Thymus (tissue), 11 donors: Measurements from ENCODE around the gene CCDC57. TPM values are rescaled to one million over a fixed set of nuclear protein-coding genes. Genes with fewer than 3 reads are reported as not detected.

Source experiments
- DNase-seq, 9 donors: peaks; one replicate each; pipeline ENCODE4 v3.0.0-alpha.2; 2013; ENCODE audit warnings: low spot score in 9 of 9, low read depth in 6 of 9, missing footprints in 1 of 9
- H3K27ac ChIP-seq, 2 donors: one replicate each; pipeline ENCODE4 v1.5.1; 2013; ENCODE audit warnings: control low read depth in 1 of 2, low read depth in 1 of 2, low read length in 1 of 2, mild to moderate bottlenecking in 1 of 2, moderate library complexity in 1 of 2
- H3K27me3 ChIP-seq, 2 donors: one replicate each; pipeline ENCODE4 v1.5.1; 2013; ENCODE audit warnings: low read length in 1 of 2; ENCODE audit not compliant: control insufficient read depth in 2 of 2, insufficient read depth in 1 of 2
- H3K36me3 ChIP-seq, 2 donors: one replicate each; pipeline ENCODE4 v1.5.1; 2013; ENCODE audit warnings: low read length in 1 of 2, mild to moderate bottlenecking in 1 of 2, moderate library complexity in 1 of 2; ENCODE audit not compliant: control insufficient read depth in 2 of 2, insufficient read depth in 2 of 2
- H3K4me1 ChIP-seq, 2 donors: one replicate each; pipeline ENCODE4 v1.5.1; 2013; ENCODE audit warnings: low read length in 2 of 2; ENCODE audit not compliant: control insufficient read depth in 2 of 2, insufficient read depth in 2 of 2
- H3K4me3 ChIP-seq, 2 donors: one replicate each; pipeline ENCODE4 v1.5.1; 2013; ENCODE audit warnings: low read length in 2 of 2, control low read depth in 1 of 2, mild to moderate bottlenecking in 1 of 2
- H3K9me3 ChIP-seq, 2 donors: one replicate each; pipeline ENCODE4 v1.5.1; 2013; ENCODE audit warnings: low read length in 1 of 2, mild to moderate bottlenecking in 1 of 2; ENCODE audit not compliant: control insufficient read depth in 2 of 2, insufficient read depth in 1 of 2
- WGBS: extraction: QIAGEN DNeasy Blood & Tissue Kit; methylation state at CpG from one replicate; pipeline ENCODE4 v1.1.7; 2013; 5-methylcytosine and 5-hydroxymethylcytosine counted together
- polyA plus RNA-seq: library from polyadenylated mRNA; stranded (reverse); fragments of 200-250 nt; gene quantifications from one replicate; pipeline ENCODE4 v1.2.3, GENCODE V29; 2013
- total RNA-seq: library from RNA; stranded (reverse); fragments of 120-200 nt; gene quantifications from one replicate; pipeline ENCODE4 v1.2.4, GENCODE V29; 2013
- donor health status: healthy.

Gene CCDC57
- total and polyA plus RNA-seq, 2 donors, result 39.3 to 122 TPM

DNA sequence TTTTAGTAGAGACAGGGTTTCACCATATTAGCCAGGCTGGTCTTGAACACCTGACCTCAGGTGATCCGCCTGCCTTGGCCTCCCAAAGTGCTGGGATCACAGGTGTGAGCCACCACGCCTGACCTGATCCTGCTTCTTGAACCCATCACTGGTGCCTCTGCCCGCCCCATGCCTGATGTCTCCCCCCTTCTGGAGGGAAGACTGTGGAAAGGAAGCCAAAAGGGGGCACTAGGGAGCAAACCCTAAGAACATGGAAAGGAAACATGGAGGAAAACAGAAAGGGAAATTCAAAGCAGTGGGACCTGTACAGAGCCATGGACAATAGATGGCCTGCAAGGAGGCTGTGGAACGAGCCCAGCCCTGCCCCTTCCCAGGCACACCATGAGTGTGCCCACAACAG is 83.5 kb downstream of the CCDC57 start:
- 97% methylated on average over 4 of the region's 4 CpGs for WGBS
- Histone ChIP-seq H3K27ac (no peak overlapping the region), H3K9me3 (peaks cover 0 to 6% of the 10 kb centered on the region in 2 donors), H3K4me1 (peaks cover 35 to 51% of the 10 kb centered on the region in 2 donors), H3K4me3 (no peak overlapping the region), H3K27me3 (no peaks in the 10 kb centered on the region), H3K36me3 (no peaks in the 10 kb centered on the region)
- DNase-seq, result no peak

DNA sequence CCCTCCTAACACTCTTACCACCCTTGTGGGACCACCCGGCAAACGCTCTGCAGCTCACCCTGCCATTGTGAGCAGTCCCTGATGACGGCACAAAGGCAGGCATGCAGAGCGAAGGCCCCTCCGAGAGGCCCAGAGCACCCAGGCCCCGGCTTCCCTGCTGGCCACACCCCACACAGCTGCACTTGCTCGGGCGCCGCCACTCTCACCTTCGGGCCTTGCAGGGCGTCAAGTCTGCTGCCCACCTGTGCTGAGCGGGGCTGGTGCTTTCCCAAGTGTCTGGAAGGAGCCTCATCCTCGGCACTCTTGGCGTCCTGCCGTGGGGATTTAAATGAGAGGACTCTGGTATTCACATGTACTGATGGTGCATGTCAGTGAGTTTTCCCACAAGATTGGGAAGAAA is 84.4 kb downstream of the CCDC57 start:
- WGBS, result 69% methylated on average over 15 of the region's 15 CpGs
- peak in 4 of 9 donors; percentile 29 to 77 (median 47) for DNase-seq
- no peak overlapping the region for H3K4me3 ChIP-seq
- H3K36me3 ChIP-seq, result no peaks in the 10 kb centered on the region
- no peaks in the 10 kb centered on the region for H3K27me3 ChIP-seq
- peaks cover 0 to 6% of the 10 kb centered on the region in 2 donors for H3K9me3 ChIP-seq
- peak overlapping the region; percentile 92 to 96 for H3K27ac ChIP-seq
- H3K4me1 ChIP-seq, result peaks cover 40 to 56% of the 10 kb centered on the region in 2 donors

DNA sequence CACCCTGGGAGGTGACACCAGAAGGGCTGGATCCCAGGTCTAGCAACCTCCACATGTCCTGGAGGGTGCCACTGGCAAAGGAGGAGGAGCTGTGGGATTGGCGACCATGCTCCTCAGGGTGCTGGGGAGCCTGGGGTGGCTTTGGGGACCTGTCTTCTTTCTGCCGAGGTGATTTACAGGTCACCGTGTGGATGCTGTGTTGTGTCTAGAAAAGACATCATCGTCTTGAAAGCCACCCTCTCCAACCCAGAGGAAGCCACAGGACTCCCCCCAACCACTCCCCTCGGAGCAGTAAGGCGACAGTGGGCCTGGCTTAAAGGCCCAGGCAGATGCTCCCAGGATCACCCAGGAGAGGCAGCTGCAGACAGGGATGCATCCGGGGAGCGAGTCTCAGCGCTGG is 84.9 kb downstream of the CCDC57 start:
- H3K27me3 ChIP-seq, result no peaks in the 10 kb centered on the region
- H3K9me3 ChIP-seq, result peaks cover 0 to 6% of the 10 kb centered on the region in 2 donors
- H3K36me3 ChIP-seq, result no peaks in the 10 kb centered on the region
- 46% methylated on average over 9 of the region's 9 CpGs for WGBS
- DNase-seq, result peak in 3 of 9 donors; percentile 28 to 75 (median 59)
- peaks cover 40 to 62% of the 10 kb centered on the region in 2 donors for H3K4me1 ChIP-seq
- H3K4me3 ChIP-seq, result peak overlapping the region; percentile 25 to 40
- peak overlapping the region; percentile 92 to 96 for H3K27ac ChIP-seq

DNA sequence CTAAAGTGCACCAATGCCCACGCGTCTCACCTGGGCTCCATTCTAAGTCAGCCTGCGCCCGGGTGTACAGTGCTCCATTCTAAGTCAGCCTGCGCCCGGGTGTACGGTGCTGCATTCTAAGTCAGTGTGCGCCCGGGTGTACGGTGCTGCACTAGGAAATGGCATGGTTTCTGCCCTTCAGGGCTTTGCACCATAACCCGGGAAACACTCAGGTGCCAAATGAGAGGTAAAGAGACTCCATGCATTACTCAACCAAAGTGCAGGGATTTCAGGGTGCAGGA is 85.4 kb downstream of the CCDC57 start:
- DNase-seq, result peak in 1 of 9 donors; percentile 48
- Histone ChIP-seq H3K27ac (peak overlapping the region; percentile 92 to 96), H3K9me3 (peaks cover 0 to 9% of the 10 kb centered on the region in 2 donors), H3K27me3 (no peaks in the 10 kb centered on the region), H3K36me3 (no peaks in the 10 kb centered on the region), H3K4me1 (peaks cover 45 to 67% of the 10 kb centered on the region in 2 donors), H3K4me3 (peak overlapping the region; percentile 25 to 40)
- WGBS, result 79% methylated on average over 11 of the region's 11 CpGs

DNA sequence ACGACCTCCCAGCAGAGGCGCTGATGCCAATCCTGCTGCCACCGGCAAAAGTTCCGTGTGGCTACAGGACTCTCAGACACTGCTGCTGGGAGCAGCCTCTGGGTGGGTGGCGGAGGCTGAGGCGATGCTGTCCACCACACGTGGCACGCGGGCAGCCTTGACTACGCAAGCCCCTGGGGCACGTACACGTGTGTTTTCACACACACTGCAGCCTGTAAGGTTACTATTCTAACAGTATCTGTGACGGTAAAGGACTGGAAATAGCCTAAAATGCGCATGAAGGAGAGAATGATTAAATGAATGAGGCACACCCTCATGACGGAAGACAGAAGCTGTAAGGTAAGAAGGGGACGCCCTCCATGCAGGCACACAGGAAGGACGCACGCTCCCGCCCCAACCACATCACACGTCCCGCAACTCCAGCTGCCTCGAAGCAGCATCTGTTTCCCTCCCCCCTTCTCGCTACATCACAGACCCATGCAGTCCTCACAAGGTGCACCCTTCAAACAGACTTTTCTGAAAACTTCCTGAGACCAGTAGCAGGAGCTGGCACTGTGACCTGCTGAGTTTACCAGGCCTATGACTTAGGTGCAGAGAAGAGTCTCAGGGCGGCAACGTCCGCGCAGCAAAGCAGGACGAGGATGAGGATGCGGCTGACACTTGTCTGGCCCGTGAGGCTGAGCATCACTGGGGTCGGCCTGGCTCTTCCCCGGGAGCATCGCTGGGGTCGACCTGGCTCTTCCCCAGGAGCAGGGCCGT is 85.9 kb downstream of the CCDC57 start:
- DNase-seq, result peak; percentile 82 to 98 (median 91)
- no peaks in the 10 kb centered on the region for H3K27me3 ChIP-seq
- no peaks in the 10 kb centered on the region for H3K36me3 ChIP-seq
- H3K4me3 ChIP-seq, result peak overlapping the region; percentile 24 to 25
- peaks cover 0 to 11% of the 10 kb centered on the region in 2 donors for H3K9me3 ChIP-seq
- H3K27ac ChIP-seq, result peak overlapping the region; percentile 92 to 96
- H3K4me1 ChIP-seq, result peaks cover 49 to 72% of the 10 kb centered on the region in 2 donors
- WGBS, result 38% methylated on average over 35 of the region's 35 CpGs

DNA sequence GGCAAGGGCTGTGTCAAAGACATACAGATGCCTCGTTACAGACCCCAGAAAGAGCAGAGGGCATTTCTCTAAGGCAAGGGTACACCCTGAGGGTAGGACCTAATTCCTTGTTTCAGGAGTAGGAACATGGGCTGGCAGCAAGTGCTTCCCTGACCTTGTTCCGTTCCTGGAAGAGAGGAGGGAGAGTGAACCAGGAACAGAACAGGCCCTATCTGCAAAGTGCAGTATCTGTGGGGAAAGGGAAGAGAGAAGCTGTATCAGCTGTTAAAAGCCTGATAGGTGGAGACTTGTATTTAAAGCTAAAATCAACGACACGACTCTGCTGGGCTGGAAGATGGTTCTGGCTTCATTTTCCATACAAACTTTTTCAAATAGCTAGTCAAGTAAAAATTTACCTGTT is 88.5 kb downstream of the CCDC57 start:
- Histone ChIP-seq H3K36me3 (no peaks in the 10 kb centered on the region), H3K27me3 (no peaks in the 10 kb centered on the region), H3K4me1 (peaks cover 52 to 86% of the 10 kb centered on the region in 2 donors), H3K4me3 (no peak overlapping the region), H3K9me3 (peaks cover 0 to 21% of the 10 kb centered on the region in 2 donors), H3K27ac (no peak overlapping the region)
- DNase-seq, result no peak
- 96% methylated on average over 4 of the region's 4 CpGs for WGBS

DNA sequence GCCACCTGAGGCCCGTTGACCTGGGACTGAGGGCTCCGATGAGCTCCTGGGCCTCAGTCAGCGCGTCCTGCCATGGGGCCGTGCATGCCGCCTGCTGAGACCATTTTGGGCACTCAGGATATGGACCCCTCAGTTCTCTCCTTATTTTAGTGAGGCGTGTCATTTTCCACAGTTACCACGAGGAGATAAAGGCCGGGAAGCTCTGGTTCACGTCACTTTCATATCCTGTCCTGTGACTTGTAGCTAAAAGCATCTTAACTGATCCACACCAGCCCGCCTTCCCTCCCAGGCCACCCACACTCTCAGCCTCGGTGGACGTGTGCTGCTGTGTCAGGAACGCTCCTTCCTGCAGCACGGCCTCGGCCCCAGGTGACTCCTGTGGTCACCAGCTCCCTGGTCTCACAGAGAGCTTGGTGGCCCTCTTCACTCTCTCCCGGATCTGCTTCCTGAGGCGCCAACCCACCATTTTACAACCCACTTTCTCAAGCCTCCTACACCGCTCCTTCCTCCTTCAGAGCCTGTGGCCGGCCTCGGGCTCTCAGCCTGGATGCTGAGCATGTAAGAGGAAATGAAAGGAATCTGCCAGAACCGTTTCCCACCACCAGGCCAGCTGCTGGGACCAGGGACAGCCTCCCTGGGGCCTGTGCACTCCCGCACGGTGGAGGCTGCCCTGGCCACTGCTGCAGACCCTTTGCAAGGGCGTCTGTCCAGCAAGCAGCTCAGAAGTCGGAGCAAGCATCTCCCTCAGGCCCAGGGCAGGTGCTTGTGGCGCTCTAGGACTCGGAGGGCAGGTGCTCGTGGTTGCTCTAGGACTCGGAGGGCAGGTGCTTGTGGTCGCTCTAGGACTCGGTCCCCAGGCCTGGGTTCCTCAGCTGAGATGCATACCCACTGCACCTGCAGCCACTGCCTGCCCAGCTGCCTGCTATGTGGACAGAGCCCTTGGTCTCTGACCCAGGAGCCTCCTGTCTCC is 90.7 kb downstream of the CCDC57 start:
- 76% methylated on average over 32 of the region's 32 CpGs for WGBS

DNA sequence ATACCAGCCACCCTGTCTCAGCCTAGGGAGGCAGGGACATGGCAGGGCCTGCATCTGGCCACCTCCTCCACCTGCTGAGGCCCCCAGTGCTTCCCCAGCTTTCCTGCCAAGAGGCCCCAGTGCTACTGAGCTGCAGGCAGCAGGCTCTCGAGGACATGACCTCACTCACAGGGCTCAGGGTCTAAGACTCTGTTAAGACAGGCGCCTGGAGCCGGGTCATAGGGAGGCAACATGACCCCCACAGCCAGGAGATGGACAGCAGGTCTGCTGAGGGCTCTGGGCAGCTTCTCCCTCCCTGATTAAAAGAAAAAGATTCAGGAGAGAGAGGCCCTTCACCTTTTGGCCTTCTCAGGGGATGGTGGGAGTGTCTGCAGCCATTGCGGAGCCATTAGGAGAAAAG is 91.4 kb downstream of the CCDC57 start:
- DNase-seq, result no peak
- H3K27ac ChIP-seq, result no peak overlapping the region
- H3K4me1 ChIP-seq, result peaks cover 34 to 58% of the 10 kb centered on the region in 2 donors
- no peaks in the 10 kb centered on the region for H3K27me3 ChIP-seq
- peaks cover 0 to 15% of the 10 kb centered on the region in 2 donors for H3K9me3 ChIP-seq
- H3K36me3 ChIP-seq, result peaks cover 4 to 8% of the 10 kb centered on the region in 2 donors
- no peak overlapping the region for H3K4me3 ChIP-seq
- 97% methylated on average over 4 of the region's 4 CpGs for WGBS

More for the DNA sequence above, 90.7 kb downstream of the CCDC57 start:
- peaks cover 34 to 65% of the 10 kb centered on the region in 2 donors for H3K4me1 ChIP-seq
- no peaks in the 10 kb centered on the region for H3K27me3 ChIP-seq
- DNase-seq, result peak in 3 of 9 donors; percentile 51 to 76 (median 56)
- H3K4me3 ChIP-seq, result no peak overlapping the region
- H3K36me3 ChIP-seq, result peaks cover 4 to 8% of the 10 kb centered on the region in 2 donors
- H3K27ac ChIP-seq, result peak overlapping the region in 1 of 2 donors; percentile 67
- peaks cover 0 to 15% of the 10 kb centered on the region in 2 donors for H3K9me3 ChIP-seq

DNA sequence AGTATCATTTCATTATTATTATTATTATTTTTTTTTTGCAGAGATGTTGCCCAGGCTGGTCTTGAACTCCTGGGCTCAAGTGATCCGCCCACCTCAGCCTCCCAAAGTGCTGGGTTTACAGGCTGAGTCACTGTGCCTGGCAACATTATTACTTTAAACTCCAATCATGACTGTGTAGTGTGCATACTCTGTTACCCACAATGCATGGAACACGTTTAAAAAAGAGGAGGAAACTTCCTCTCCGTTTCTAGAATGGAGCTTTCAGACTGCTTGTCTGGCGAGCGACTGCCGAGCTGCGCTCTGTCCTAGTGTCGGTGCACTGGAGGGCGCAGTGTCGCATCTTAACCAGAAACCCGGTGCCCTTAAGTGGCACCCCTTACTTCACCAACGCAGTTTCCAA is 92.5 kb downstream of the CCDC57 start:
- peaks cover 4 to 8% of the 10 kb centered on the region in 2 donors for H3K36me3 ChIP-seq
- H3K9me3 ChIP-seq, result peaks cover 0 to 15% of the 10 kb centered on the region in 2 donors
- no peaks in the 10 kb centered on the region for H3K27me3 ChIP-seq
- H3K4me1 ChIP-seq, result peaks cover 28 to 48% of the 10 kb centered on the region in 2 donors
- DNase-seq, result no peak
- H3K27ac ChIP-seq, result no peak overlapping the region
- H3K4me3 ChIP-seq, result no peak overlapping the region
- 83% methylated on average over 12 of the region's 12 CpGs for WGBS
